SK-N-SH (cell line): ENCODE results near the gene SSTR3. TPM values are rescaled to one million over a fixed set of nuclear protein-coding genes. Genes with fewer than 3 reads are reported as not detected.

Experiments used
- CTCF ChIA-PET: fragments of 300-600, 350-600 bp; formaldehyde crosslinking; extraction: SDS; loops from one replicate; lab custom pipeline; 2021; lab: Yijun Ruan, JAX
- POLR2A ChIA-PET: fragments of 350-600 bp; sonication (Branson Sonifier 250); formaldehyde crosslinking; extraction: SDS; loops from one replicate; lab custom pipeline; 2020; ENCODE audit warnings: antibody characterized with exemption, inconsistent platforms; lab: Yijun Ruan, JAX
- DNase-seq: peaks from one replicate; pipeline ENCODE4 v3.0.0; 2012
- H2AFZ ChIP-seq: fragments of 200-600 bp; sonication (generic); 2 replicates; pipeline ENCODE4 v1.8.1; 2016; ENCODE audit warnings: antibody characterized with exemption, mild to moderate bottlenecking, low read depth
- H3F3A ChIP-seq: fragments of 200-600 bp; sonication (generic); replicated peaks from 2 replicates; pipeline ENCODE3; 2016; ENCODE audit warnings: antibody characterized with exemption, mild to moderate bottlenecking; ENCODE audit not compliant: insufficient read depth
- H3K27ac ChIP-seq, 2 experiments: fragments of 200-500 bp in 1 of 2; fragments of 200-600 bp in 1 of 2; sonication (Bioruptor generic) in 1 of 2; sonication (generic), shearing (Covaris generic) in 1 of 2; 2 replicates each; pipeline versions ENCODE4 v1.5.1 to v1.6.1; 2014 to 2016; ENCODE audit warnings: low read depth in 2 of 2, inconsistent platforms in 1 of 2, low read length in 1 of 2, mild to moderate bottlenecking in 1 of 2, mixed read lengths in 1 of 2
- H3K27me3 ChIP-seq: fragments of 200-600 bp; sonication (generic), shearing (Covaris generic); 2 replicates; pipeline ENCODE4 v1.6.1; 2016; ENCODE audit warnings: mixed run types; ENCODE audit not compliant: insufficient read depth
- H3K36me3 ChIP-seq, 2 experiments: fragments of 200-500 bp in 1 of 2; fragments of 200-600 bp in 1 of 2; sonication (Bioruptor generic) in 1 of 2; sonication (generic) in 1 of 2; replicated peaks in 1 of 2; 2 replicates each; pipeline versions ENCODE3 to v1.5.1; 2014 to 2016; ENCODE audit warnings: low read length in 1 of 2, mild to moderate bottlenecking in 1 of 2; ENCODE audit not compliant: insufficient read depth in 2 of 2, control insufficient read depth in 1 of 2
- H3K4me1 ChIP-seq, 2 experiments: fragments of 200-500 bp in 1 of 2; fragments of 200-600 bp in 1 of 2; sonication (Bioruptor generic) in 1 of 2; sonication (generic), shearing (Covaris generic) in 1 of 2; 2 replicates each; pipeline versions ENCODE4 v1.5.1 to v1.6.1; 2014 to 2016; ENCODE audit warnings: low read depth in 1 of 2, low read length in 1 of 2, mixed run types in 1 of 2; ENCODE audit not compliant: insufficient read depth in 2 of 2, control insufficient read depth in 1 of 2
- H3K4me2 ChIP-seq: fragments of 200-600 bp; sonication (generic), shearing (Covaris generic); 2 replicates; pipeline ENCODE4 v1.6.1; 2017; ENCODE audit warnings: mixed run types
- H3K4me3 ChIP-seq, 2 experiments: fragments of 200-500 bp in 1 of 2; fragments of 200-600 bp in 1 of 2; sonication (Bioruptor generic) in 1 of 2; sonication (generic), shearing (Covaris generic) in 1 of 2; 2 replicates each; pipeline versions ENCODE4 v1.5.1 to v1.8.1; 2014 to 2016; ENCODE audit warnings: low read depth in 2 of 2, inconsistent platforms in 1 of 2, low read length in 1 of 2, mild to moderate bottlenecking in 1 of 2, mixed read lengths in 1 of 2, moderate library complexity in 1 of 2
- H3K79me2 ChIP-seq: fragments of 200-600 bp; sonication (generic); 2 replicates; pipeline ENCODE4 v1.8.1; 2017; ENCODE audit warnings: mild to moderate bottlenecking; ENCODE audit not compliant: insufficient read depth
- H3K9ac ChIP-seq: fragments of 200-600 bp; sonication (generic); 2 replicates; pipeline ENCODE4 v1.6.1; 2017; ENCODE audit warnings: mixed run types
- H3K9me2 ChIP-seq: fragments of 200-600 bp; sonication (generic); 2 replicates; pipeline ENCODE4 v1.6.1; 2017; ENCODE audit warnings: mixed run types
- H3K9me3 ChIP-seq: fragments of 200-600 bp; sonication (generic); 2 replicates; pipeline ENCODE4 v1.6.1; 2017; ENCODE audit warnings: mixed run types, mild to moderate bottlenecking, moderate library complexity
- H4K20me1 ChIP-seq: fragments of 200-600 bp; sonication (generic); 2 replicates; pipeline ENCODE4 v1.6.1; 2017; ENCODE audit warnings: mild to moderate bottlenecking, mixed run types; ENCODE audit not compliant: insufficient read depth
- CHD2 ChIP-seq: fragments of 150-350 bp; IDR thresholded peaks from 2 replicates; pipeline ENCODE4 v1.6.1; 2018; ENCODE audit warnings: low read length; ENCODE audit not compliant: partially characterized antibody
- CTCF ChIP-seq: fragments of 200-600 bp; sonication (generic); IDR thresholded peaks from 2 replicates; pipeline ENCODE4 v1.6.1; 2017; ENCODE audit warnings: antibody characterized with exemption, mild to moderate bottlenecking, moderate library complexity
- FOXJ3 ChIP-seq: sonication (generic); formaldehyde crosslinking; IDR thresholded peaks from 2 replicates; pipeline ENCODE4 v1.5.1; 2020; ENCODE audit warnings: mild to moderate bottlenecking, missing genetic modification reagents
- RAD21 ChIP-seq: IDR thresholded peaks from 2 replicates; pipeline ENCODE4 v1.6.1; 2012; ENCODE audit warnings: mild to moderate bottlenecking, low read length
- RCOR1 ChIP-seq: fragments of 150-350 bp; IDR thresholded peaks from 2 replicates; pipeline ENCODE4 v1.6.1; 2017; ENCODE audit warnings: antibody characterized with exemption, low read length
- SMC3 ChIP-seq: IDR thresholded peaks from 2 replicates; pipeline ENCODE4 v1.6.1; 2012; ENCODE audit warnings: low read depth, low read length, improper control_type of control experiment
- TCF12 ChIP-seq: IDR thresholded peaks from 2 replicates; pipeline ENCODE4 v1.4.0; 2012
- TEAD4 ChIP-seq: IDR thresholded peaks from 2 replicates; pipeline ENCODE4 v1.4.0; 2012; ENCODE audit warnings: mild to moderate bottlenecking, borderline replicate concordance; ENCODE audit not compliant: insufficient read depth
- USF2 ChIP-seq: fragments of 150-350 bp; IDR thresholded peaks from 2 replicates; pipeline ENCODE4 v1.6.1; 2017; ENCODE audit warnings: antibody characterized with exemption, low read length, low read depth, borderline replicate concordance
- WGBS: methylation state at CpG from one replicate; pipeline ENCODE4 v1.1.6; 2017; ENCODE audit warnings: low lambda C conversion rate; 5-methylcytosine and 5-hydroxymethylcytosine counted together
- polyA plus RNA-seq, 3 experiments: library from polyadenylated mRNA; depleted of rRNA; stranded (reverse); fragments of >200 nt; gene quantifications; 2 replicates each; pipeline ENCODE4 v1.2.3, GENCODE V29; 2012
- TF ChIP-seq, protein P1 (sequence below): IDR thresholded peaks from 2 replicates; pipeline ENCODE4 v1.4.0; 2012; ENCODE audit warnings: low read depth, borderline replicate concordance

SSTR3 gene
- polyA plus RNA-seq, 1 of the 3 experiments (the other 2 are of a cell fraction), result not detected

DNA sequence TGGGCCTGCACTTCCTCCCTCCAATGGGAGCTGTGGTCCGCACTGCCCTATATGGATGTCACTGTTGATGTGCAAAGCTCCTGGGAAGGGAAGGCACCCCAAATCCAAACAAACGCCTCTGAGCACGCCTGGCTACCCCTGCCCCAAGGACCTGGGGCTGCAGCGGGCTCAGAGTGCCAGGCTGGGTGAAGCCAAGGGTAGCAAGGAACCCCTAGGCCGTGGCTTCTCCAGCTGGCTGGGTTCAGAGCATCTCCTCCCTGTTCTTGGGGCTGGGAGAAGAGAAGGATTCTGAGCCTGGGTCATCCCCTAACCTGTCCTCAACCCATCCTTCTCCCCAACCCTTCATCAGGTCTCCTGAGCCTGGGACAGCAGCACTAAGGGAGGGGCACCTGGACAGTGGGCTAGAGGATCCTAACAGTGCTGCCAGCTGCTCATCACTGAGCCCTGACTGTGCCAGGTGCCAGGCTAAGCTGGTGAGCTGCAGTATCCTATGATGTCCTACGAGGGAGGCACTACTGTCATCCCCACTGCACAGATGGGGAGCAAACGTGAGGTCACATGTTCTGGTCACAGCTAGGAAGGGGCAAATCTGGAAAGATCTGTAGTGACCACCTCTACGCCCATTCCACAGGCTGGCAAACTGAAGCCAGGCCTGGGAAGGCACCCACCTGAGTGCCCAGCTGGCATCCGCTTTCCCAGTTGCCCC lies 3.0 kb downstream of the SSTR3 start:
- H3K27me3 ChIP-seq, result no peaks in the 10 kb centered on the region
- no peaks in the 10 kb centered on the region for H3K79me2 ChIP-seq
- no peak overlapping the region for H3K9ac ChIP-seq
- peaks cover 0 to 10% of the 10 kb centered on the region in 2 experiments; a peak in 1 of 4 replicates for H3K4me1 ChIP-seq
- H2AFZ ChIP-seq, result no peak overlapping the region
- no peaks in the 10 kb centered on the region for H4K20me1 ChIP-seq
- no peaks in the 10 kb centered on the region for H3K9me2 ChIP-seq
- no peak overlapping the region for H3K4me3 ChIP-seq
- peak; percentile 36 for DNase-seq
- no peaks in the 10 kb centered on the region for H3K36me3 ChIP-seq
- no peak overlapping the region for H3K4me2 ChIP-seq
- TF ChIP-seq USF2 (no peak), TEAD4 (no peak), RCOR1 (no peak), RAD21 (no peak)
- TF ChIP-seq, all 33 proteins: peak for 0
- 52% methylated on average over 6 of the region's 9 CpGs for WGBS
- Histone ChIP-seq H3F3A (no peaks in the 10 kb centered on the region), H3K9me3 (no peaks in the 10 kb centered on the region), H3K27ac (no peak overlapping the region)
- CTCF ChIA-PET, result interaction anchor here (1.9 to 4.7 kb wide), 3 partner anchors 11 to 51 kb away, joined by 4 to 54 read pairs (median 26); no protein-coding TSS in a partner anchor
- POLR2A ChIA-PET, result no interaction called here

GRCh38 chr22:37208401-37209139 lies 3.7 kb downstream of the SSTR3 start:
- Histone ChIP-seq H3K9me3 (no peaks in the 10 kb centered on the region), H3K4me2 (no peak overlapping the region), H3K9ac (no peak overlapping the region), H3K36me3 (no peaks in the 10 kb centered on the region), H2AFZ (no peak overlapping the region), H3K9me2 (no peaks in the 10 kb centered on the region), H3F3A (no peaks in the 10 kb centered on the region), H3K79me2 (no peaks in the 10 kb centered on the region), H3K27ac (no peak overlapping the region), H3K27me3 (no peaks in the 10 kb centered on the region), H3K4me3 (no peak overlapping the region), H3K4me1 (peaks cover 0 to 10% of the 10 kb centered on the region in 2 experiments; a peak in 1 of 4 replicates), H4K20me1 (no peaks in the 10 kb centered on the region)
- TF ChIP-seq RAD21 (no peak), SMC3 (no peak), CHD2 (no peak), TCF12 (no peak), CTCF (no peak), FOXJ3 (CRISPR knock-in tag) (no peak)
- TF ChIP-seq, protein P1, sequence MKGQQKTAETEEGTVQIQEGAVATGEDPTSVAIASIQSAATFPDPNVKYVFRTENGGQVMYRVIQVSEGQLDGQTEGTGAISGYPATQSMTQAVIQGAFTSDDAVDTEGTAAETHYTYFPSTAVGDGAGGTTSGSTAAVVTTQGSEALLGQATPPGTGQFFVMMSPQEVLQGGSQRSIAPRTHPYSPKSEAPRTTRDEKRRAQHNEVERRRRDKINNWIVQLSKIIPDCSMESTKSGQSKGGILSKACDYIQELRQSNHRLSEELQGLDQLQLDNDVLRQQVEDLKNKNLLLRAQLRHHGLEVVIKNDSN, result no peak
- CTCF ChIA-PET, result interaction anchor here (4.3 to 4.7 kb wide), 2 partner anchors 10 to 51 kb away, joined by 26 to 54 read pairs; no protein-coding TSS in a partner anchor
- DNase-seq, result peak; percentile 31
- POLR2A ChIA-PET, result no interaction called here
- WGBS, result 74% methylated on average over 6 of the region's 7 CpGs
